ENCODE measurements around the gene MBNL2. TPM values are rescaled to one million over a fixed set of nuclear protein-coding genes. Genes with fewer than 3 reads are reported as not detected.

The MBNL2 gene
- total RNA-seq, 1 experiment from 2014 or later: 0.85 TPM

GRCh38 chr13:97341135-97341534 is 119.0 kb downstream of the MBNL2 start:
- DNase-seq (ENCODE audit: low spot score) (no peak), ATAC-seq (no peak)
- H3K27ac Mint-ChIP-seq: no peak overlapping the region
- no peaks in the 10 kb centered on the region for H3K27me3 Mint-ChIP-seq (ENCODE audit: low read depth)
- no peaks in the 10 kb centered on the region for H3K36me3 Mint-ChIP-seq
- TF ChIP-seq MXD4 (CRISPR knock-in tag; IDR thresholded peaks at IDR 0.05; ENCODE audit: borderline replicate concordance): no peak
- no peak for TF ChIP-seq ZNF423 (CRISPR knock-in tag; IDR thresholded peaks at IDR 0.05)
- TF ChIP-seq ZNF232 (CRISPR knock-in tag; IDR thresholded peaks at IDR 0.05): no peak
- no peak for TF ChIP-seq ZSCAN18 (CRISPR knock-in tag; IDR thresholded peaks at IDR 0.05)
- no peak for TF ChIP-seq AR (CRISPR knock-in tag; IDR thresholded peaks at IDR 0.05)
- no peak for TF ChIP-seq ZNF532 (CRISPR knock-in tag; IDR thresholded peaks at IDR 0.05; ENCODE audit: borderline replicate concordance)
- TF ChIP-seq TEAD4 (CRISPR knock-in tag; IDR thresholded peaks at IDR 0.05): no peak
- no peak for TF ChIP-seq SP1 (CRISPR knock-in tag; conservative IDR thresholded peaks at IDR 0.05)
- TF ChIP-seq RORB (CRISPR knock-in tag; IDR thresholded peaks at IDR 0.05): no peak
- no peak for TF ChIP-seq FOXP4 (CRISPR knock-in tag; IDR thresholded peaks at IDR 0.05)
- no peak for TF ChIP-seq PREB (CRISPR knock-in tag; IDR thresholded peaks at IDR 0.05; ENCODE audit: borderline replicate concordance)
- TF ChIP-seq ELF4 (CRISPR knock-in tag; IDR thresholded peaks at IDR 0.05; ENCODE audit: low read depth): no peak
- no peak for TF ChIP-seq IRF2 (CRISPR knock-in tag; IDR thresholded peaks at IDR 0.05; ENCODE audit: borderline replicate concordance, low read depth)
- no peak for TF ChIP-seq ATF6 (CRISPR knock-in tag; IDR thresholded peaks at IDR 0.05)
- no peaks in the 10 kb centered on the region for H3K9me3 Mint-ChIP-seq
- H3K4me1 Mint-ChIP-seq: no peaks in the 10 kb centered on the region
- ChIA-PET POLR2A (interaction anchor here (0.6 kb wide), 1 partner anchor 54 kb away, joined by 3 read pairs; no protein-coding TSS in a partner anchor), CTCF (no interaction called here)
- no peak overlapping the region for H3K4me3 Mint-ChIP-seq
